ENCODE data around the gene RAI1.

GRCh38 chr17:17761894-17762743, 80.9 kb downstream of the RAI1 start:
- TF ChIP-seq CTCF (IDR thresholded peaks at IDR 0.05 in 8 of 11, conservative IDR thresholded peaks at IDR 0.05 in 3 of 11), result no peak
- no peak for TF ChIP-seq POLR2A (IDR thresholded peaks at IDR 0.05)
- TF ChIP-seq POLR2AphosphoS5 (IDR thresholded peaks at IDR 0.05), result no peak

All from spleen (tissue), 7 donors.